Bronchial epithelial cell (primary cell): ENCODE results near the gene DRC1. TPM values are rescaled to one million over a fixed set of nuclear protein-coding genes. Genes with fewer than 3 reads are reported as not detected.

ENCODE experiments used
- DNase-seq: peaks from one replicate; pipeline ENCODE4 v3.0.0-alpha.2; 2010; ENCODE audit warnings: low read depth
- FAIRE-seq: peaks from 2 replicates; lab custom pipeline; 2011; peaks lifted over from hg19 to GRCh38; lab: Jason Lieb, UNC
- H3K27me3 ChIP-seq: 2 replicates; pipeline ENCODE4 v1.5.1; 2011; ENCODE audit warnings: low read length; ENCODE audit not compliant: control insufficient read depth, insufficient read depth
- H3K36me3 ChIP-seq: 2 replicates; pipeline ENCODE4 v1.5.1; 2011; ENCODE audit warnings: low read length; ENCODE audit not compliant: control insufficient read depth, insufficient read depth
- H3K4me3 ChIP-seq: 2 replicates; pipeline ENCODE4 v1.5.1; 2011; ENCODE audit warnings: mild to moderate bottlenecking, low read depth, low read length, control low read depth
- total RNA-seq: library from RNA; depleted of rRNA; stranded (reverse); fragments of >200 nt; gene quantifications from 2 replicates; pipeline ENCODE4 v1.2.1, GENCODE V29; 2014
- TF ChIP-seq, protein P1 (sequence below): IDR thresholded peaks from 2 replicates; pipeline ENCODE4 v1.5.1; 2011; ENCODE audit warnings: mild to moderate bottlenecking, moderate library complexity, low read length, control low read depth, inconsistent platforms; ENCODE audit not compliant: insufficient read depth, severe bottlenecking

The DRC1 gene
- total RNA-seq, 1 donor from 2014 or later = not detected

GRCh38 chr2:26483957-26484565, 82.3 kb downstream of the DRC1 start:
- no peaks in the 10 kb centered on the region for H3K27me3 ChIP-seq
- DNase-seq (no peak), FAIRE-seq (no peak)
- no peaks in the 10 kb centered on the region for H3K36me3 ChIP-seq
- no peak overlapping the region for H3K4me3 ChIP-seq
- TF ChIP-seq, protein P1, sequence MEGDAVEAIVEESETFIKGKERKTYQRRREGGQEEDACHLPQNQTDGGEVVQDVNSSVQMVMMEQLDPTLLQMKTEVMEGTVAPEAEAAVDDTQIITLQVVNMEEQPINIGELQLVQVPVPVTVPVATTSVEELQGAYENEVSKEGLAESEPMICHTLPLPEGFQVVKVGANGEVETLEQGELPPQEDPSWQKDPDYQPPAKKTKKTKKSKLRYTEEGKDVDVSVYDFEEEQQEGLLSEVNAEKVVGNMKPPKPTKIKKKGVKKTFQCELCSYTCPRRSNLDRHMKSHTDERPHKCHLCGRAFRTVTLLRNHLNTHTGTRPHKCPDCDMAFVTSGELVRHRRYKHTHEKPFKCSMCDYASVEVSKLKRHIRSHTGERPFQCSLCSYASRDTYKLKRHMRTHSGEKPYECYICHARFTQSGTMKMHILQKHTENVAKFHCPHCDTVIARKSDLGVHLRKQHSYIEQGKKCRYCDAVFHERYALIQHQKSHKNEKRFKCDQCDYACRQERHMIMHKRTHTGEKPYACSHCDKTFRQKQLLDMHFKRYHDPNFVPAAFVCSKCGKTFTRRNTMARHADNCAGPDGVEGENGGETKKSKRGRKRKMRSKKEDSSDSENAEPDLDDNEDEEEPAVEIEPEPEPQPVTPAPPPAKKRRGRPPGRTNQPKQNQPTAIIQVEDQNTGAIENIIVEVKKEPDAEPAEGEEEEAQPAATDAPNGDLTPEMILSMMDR = no peak

GRCh38 chr2:26484579-26484978, 82.9 kb downstream of the DRC1 start:
- TF ChIP-seq, protein P1 = no peak
- no peak for FAIRE-seq
- no peaks in the 10 kb centered on the region for H3K27me3 ChIP-seq

DNA sequence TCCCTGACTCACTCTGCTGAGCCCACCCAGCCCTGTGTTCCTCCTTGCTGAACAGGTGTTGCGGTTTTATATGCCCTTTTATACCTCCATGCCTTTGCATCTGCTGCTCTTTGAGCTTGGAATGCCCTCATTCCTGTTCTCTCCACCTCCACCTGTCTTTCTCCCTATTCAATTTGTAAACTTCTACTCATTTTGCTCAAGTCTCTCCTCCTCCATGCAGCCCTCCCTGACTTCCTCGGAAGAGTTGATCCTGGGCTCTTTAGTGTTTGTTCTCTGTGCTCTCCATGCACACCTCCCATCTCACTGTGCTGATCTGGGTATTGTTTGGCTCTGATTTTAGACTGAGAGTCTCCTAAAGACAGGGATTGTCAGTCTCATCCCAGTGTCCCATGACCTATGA, 83.4 kb downstream of the DRC1 start:
- TF ChIP-seq, protein P1 = no peak
- H3K4me3 ChIP-seq = no peak overlapping the region
- no peak for FAIRE-seq
- no peak for DNase-seq
- H3K36me3 ChIP-seq = no peaks in the 10 kb centered on the region
- H3K27me3 ChIP-seq = no peaks in the 10 kb centered on the region

More at GRCh38 chr2:26484579-26484978, 82.9 kb downstream of the DRC1 start:
- Histone ChIP-seq H3K36me3 (no peaks in the 10 kb centered on the region), H3K4me3 (no peak overlapping the region)
- no peak for DNase-seq

- Histone ChIP-seq H3K27me3 (no peaks in the 10 kb centered on the region), H3K4me3 (no peak overlapping the region), H3K36me3 (no peaks in the 10 kb centered on the region)
- no peak for FAIRE-seq
- TF ChIP-seq, protein P1 = no peak
- DNase-seq = no peak
These were observed 84.2 kb downstream of the DRC1 start for GRCh38 chr2:26485725-26486418.

GRCh38 chr2:26486789-26487188, 85.1 kb downstream of the DRC1 start:
- no peak for FAIRE-seq
- no peak for DNase-seq
- no peak overlapping the region for H3K4me3 ChIP-seq
- H3K27me3 ChIP-seq = no peaks in the 10 kb centered on the region
- TF ChIP-seq, protein P1 = no peak
- H3K36me3 ChIP-seq = no peaks in the 10 kb centered on the region
